Caco-2 (cell line): Measurements from ENCODE around the gene DLGAP4. TPM values are rescaled to one million over a fixed set of nuclear protein-coding genes. Genes with fewer than 3 reads are reported as not detected.
A peak's percentile ranks its signal among the peaks of the same experiment; 100 is the strongest.

Source experiments
- BruUV-seq: library from RNA; stranded (reverse); fragments of 400-500 nt; replicated peaks from 2 replicates; lab custom pipeline; 2021; lab: Mats Ljungman, UMichigan
- CTCF ChIA-PET: fragments of 300-600 bp; sonication (Branson Sonifier 250); formaldehyde crosslinking; loops from one replicate; lab custom pipeline; 2022; ENCODE audit warnings: antibody characterized with exemption; lab: Charles Lee
- POLR2A ChIA-PET: fragments of 300-600 bp; sonication (Branson Sonifier 250); formaldehyde crosslinking; loops from one replicate; lab custom pipeline; 2022; ENCODE audit warnings: antibody characterized with exemption; lab: Charles Lee
- DNase-seq, 2 experiments: peaks; one replicate each; pipeline versions ENCODE4 v3.0.0 to v3.0.0-alpha.2; 2020 to 2022
- H3K27me3 ChIP-seq: replicated peaks from 2 replicates; pipeline ENCODE4 v1.6.0; 2011; ENCODE audit warnings: low read length; ENCODE audit not compliant: control insufficient read depth, insufficient read depth
- H3K36me3 ChIP-seq: 2 replicates; pipeline ENCODE4 v1.5.1; 2011; ENCODE audit warnings: low read length; ENCODE audit not compliant: control insufficient read depth, insufficient read depth
- H3K4me1 ChIP-seq: fragments of 250-450 bp; sonication (Bioruptor Pico); 2 replicates; pipeline ENCODE4 v1.5.1; 2020; ENCODE audit warnings: mild to moderate bottlenecking
- H3K4me3 ChIP-seq: 2 replicates; pipeline ENCODE4 v1.5.1; 2011; ENCODE audit warnings: low read depth, mild to moderate bottlenecking, control low read depth, low read length
- H3K9me3 ChIP-seq: fragments of 250-450 bp; sonication (Bioruptor Pico); 2 replicates; pipeline ENCODE4 v1.5.1; 2020; ENCODE audit warnings: mild to moderate bottlenecking, moderate library complexity
- H3K27ac Mint-ChIP-seq: one replicate; pipeline ENCODE4 v1.8.0; 2022; ENCODE audit warnings: mixed read lengths; ENCODE audit not compliant: unreplicated experiment
- H3K27me3 Mint-ChIP-seq: one replicate; pipeline ENCODE4 v1.8.0; 2022; ENCODE audit warnings: mixed read lengths; ENCODE audit not compliant: insufficient read depth, unreplicated experiment
- H3K36me3 Mint-ChIP-seq: one replicate; pipeline ENCODE4 v1.8.0; 2022; ENCODE audit warnings: mild to moderate bottlenecking, mixed read lengths; ENCODE audit not compliant: insufficient read depth, unreplicated experiment
- H3K4me1 Mint-ChIP-seq: one replicate; pipeline ENCODE4 v1.8.0; 2022; ENCODE audit warnings: low read depth, mixed read lengths; ENCODE audit not compliant: unreplicated experiment
- H3K4me3 Mint-ChIP-seq: one replicate; pipeline ENCODE4 v1.8.0; 2022; ENCODE audit warnings: mild to moderate bottlenecking, moderate library complexity, mixed read lengths; ENCODE audit not compliant: unreplicated experiment
- H3K9me3 Mint-ChIP-seq: one replicate; pipeline ENCODE4 v1.8.0; 2022; ENCODE audit warnings: mixed read lengths; ENCODE audit not compliant: unreplicated experiment
- intact Hi-C: fragments of 100-400 bp; cut with micrococcal nuclease; formaldehyde crosslinking; loops from one replicate; pipeline ENCODE4 v1.10.0; 2022; ENCODE audit not compliant: unreplicated experiment
- total RNA-seq: library from RNA; stranded (reverse); gene quantifications from 2 replicates; pipeline ENCODE4 v1.2.3, GENCODE V29; 2022
- TF ChIP-seq, protein P1 (sequence below), 2 experiments: fragments of 200-600 bp in 1 of 2; IDR thresholded peaks; 1 replicate in 1 of 2; 2 replicates in 1 of 2; pipeline versions ENCODE4 v1.5.1 to v1.8.0; 2011 to 2022; ENCODE audit warnings: antibody characterized with exemption in 1 of 2, control low read depth in 1 of 2, inconsistent platforms in 1 of 2, low read depth in 1 of 2, low read length in 1 of 2, mild to moderate bottlenecking in 1 of 2, moderate library complexity in 1 of 2; ENCODE audit not compliant: insufficient read depth in 1 of 2, severe bottlenecking in 1 of 2, unreplicated experiment in 1 of 2

The DLGAP4 gene
- total RNA-seq, 1 experiment from 2014 or later, result 122 TPM

DNA sequence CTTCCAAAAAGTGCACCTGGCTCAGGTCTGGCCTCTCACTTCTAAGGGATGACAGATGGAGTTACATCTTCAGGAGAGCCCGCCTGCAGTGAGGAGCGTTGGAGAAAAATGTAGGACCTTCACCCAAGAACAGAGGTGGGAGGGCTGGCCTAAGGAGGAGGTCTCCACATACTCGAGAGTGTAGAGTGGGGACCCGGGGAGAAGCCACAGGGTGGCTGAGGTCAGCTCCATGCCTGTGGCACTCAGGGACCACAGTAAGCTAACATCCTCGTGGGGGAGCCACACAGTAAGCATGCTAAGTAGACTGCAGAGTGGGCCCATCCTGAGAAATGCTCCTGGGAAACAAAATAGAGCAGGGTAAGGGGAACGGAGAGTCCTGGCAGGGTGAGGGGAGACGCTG lies 45.8 kb upstream of the DLGAP4 start:
- Histone ChIP-seq H3K4me1 (no peaks in the 10 kb centered on the region), H3K36me3 (peaks cover 2% of the 10 kb centered on the region; the same call in 1 of the 2 replicates), H3K9me3 (no peaks in the 10 kb centered on the region), H3K4me3 (no peak overlapping the region), H3K27me3 (no peaks in the 10 kb centered on the region)
- TF ChIP-seq, protein P1, sequence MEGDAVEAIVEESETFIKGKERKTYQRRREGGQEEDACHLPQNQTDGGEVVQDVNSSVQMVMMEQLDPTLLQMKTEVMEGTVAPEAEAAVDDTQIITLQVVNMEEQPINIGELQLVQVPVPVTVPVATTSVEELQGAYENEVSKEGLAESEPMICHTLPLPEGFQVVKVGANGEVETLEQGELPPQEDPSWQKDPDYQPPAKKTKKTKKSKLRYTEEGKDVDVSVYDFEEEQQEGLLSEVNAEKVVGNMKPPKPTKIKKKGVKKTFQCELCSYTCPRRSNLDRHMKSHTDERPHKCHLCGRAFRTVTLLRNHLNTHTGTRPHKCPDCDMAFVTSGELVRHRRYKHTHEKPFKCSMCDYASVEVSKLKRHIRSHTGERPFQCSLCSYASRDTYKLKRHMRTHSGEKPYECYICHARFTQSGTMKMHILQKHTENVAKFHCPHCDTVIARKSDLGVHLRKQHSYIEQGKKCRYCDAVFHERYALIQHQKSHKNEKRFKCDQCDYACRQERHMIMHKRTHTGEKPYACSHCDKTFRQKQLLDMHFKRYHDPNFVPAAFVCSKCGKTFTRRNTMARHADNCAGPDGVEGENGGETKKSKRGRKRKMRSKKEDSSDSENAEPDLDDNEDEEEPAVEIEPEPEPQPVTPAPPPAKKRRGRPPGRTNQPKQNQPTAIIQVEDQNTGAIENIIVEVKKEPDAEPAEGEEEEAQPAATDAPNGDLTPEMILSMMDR (IDR thresholded peaks at IDR 0.05; ENCODE audit: insufficient read depth in 1 of 2, low read depth in 1 of 2, low read length in 1 of 2, severe bottlenecking in 1 of 2, unreplicated experiment in 1 of 2), result no peak
- intact Hi-C loops, result no loop called here
- Mint-ChIP-seq H3K36me3 (peaks cover 12% of the 10 kb centered on the region), H3K4me1 (no peaks in the 10 kb centered on the region), H3K4me3 (no peak overlapping the region), H3K27ac (no peak overlapping the region), H3K27me3 (peaks cover 2% of the 10 kb centered on the region), H3K9me3 (no peaks in the 10 kb centered on the region)
- DNase-seq, result peak in 1 of 2 experiments; percentile 47
- BruUV-seq, result no TSS peak
- ChIA-PET POLR2A (interaction anchor here (0.6 kb wide), 1 partner anchor 13 kb away, joined by 8 read pairs; no protein-coding TSS in a partner anchor), CTCF (interaction anchor here (0.7 to 1.6 kb wide), 3 partner anchors 58 to 179 kb away, joined by 4 to 6 read pairs (median 5); no protein-coding TSS in a partner anchor)

DNA sequence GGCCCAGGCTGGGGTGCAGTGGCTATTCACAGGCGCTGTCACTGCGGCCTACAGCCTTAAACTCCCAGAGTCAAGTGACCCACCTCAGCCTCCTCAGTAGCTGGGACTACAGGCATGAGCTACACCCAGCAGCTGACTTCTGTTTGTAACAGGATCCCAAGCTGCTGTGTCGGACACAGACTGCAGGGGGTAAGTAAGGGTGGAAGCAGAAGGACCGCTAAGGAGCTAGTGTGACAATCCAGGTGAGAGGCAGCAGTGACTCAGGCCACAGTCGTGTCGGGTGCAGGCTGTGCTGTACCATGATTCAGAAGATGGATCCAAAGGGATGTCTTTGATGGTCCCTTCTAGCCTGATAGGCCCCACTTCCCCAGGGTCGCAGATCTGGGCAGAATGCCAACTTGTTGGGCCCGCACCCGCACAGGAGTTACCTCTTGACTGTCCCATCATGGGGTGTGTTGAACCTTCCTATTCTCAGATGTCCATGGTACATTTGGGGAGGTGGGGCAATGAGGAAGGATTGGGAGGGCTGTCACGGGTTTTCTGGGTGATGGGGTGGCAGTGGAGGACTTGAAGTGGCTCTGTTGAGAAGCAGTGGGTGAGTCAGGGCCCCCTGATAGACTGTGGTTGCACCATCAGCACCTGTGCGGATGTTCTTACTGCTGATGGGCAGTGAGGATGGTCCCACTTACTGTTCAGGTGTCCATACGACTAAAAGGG lies 44.6 kb upstream of the DLGAP4 start:
- peak in 1 of 2 experiments; percentile 39 for DNase-seq
- Histone ChIP-seq H3K4me1 (no peaks in the 10 kb centered on the region), H3K36me3 (no peaks in the 10 kb centered on the region), H3K27me3 (no peaks in the 10 kb centered on the region), H3K9me3 (no peaks in the 10 kb centered on the region), H3K4me3 (no peak overlapping the region)
- intact Hi-C loops, result no loop called here
- no peak overlapping the region for H3K4me3 Mint-ChIP-seq
- peaks cover 2% of the 10 kb centered on the region for H3K27me3 Mint-ChIP-seq
- no peaks in the 10 kb centered on the region for H3K9me3 Mint-ChIP-seq
- H3K36me3 Mint-ChIP-seq, result no peaks in the 10 kb centered on the region
- no peak overlapping the region for H3K27ac Mint-ChIP-seq
- BruUV-seq, result no TSS peak
- TF ChIP-seq, protein P1 (IDR thresholded peaks at IDR 0.05; ENCODE audit: insufficient read depth in 1 of 2, low read depth in 1 of 2, low read length in 1 of 2, severe bottlenecking in 1 of 2, unreplicated experiment in 1 of 2), result no peak
- no peaks in the 10 kb centered on the region for H3K4me1 Mint-ChIP-seq
- POLR2A ChIA-PET, result interaction anchor here (0.5 kb wide), 1 partner anchor 595 kb away, joined by 5 read pairs; no protein-coding TSS in a partner anchor
- CTCF ChIA-PET, result interaction anchor here (1.0 to 1.6 kb wide), 2 partner anchors 9 to 178 kb away, joined by 4 read pairs; no protein-coding TSS in a partner anchor

DNA sequence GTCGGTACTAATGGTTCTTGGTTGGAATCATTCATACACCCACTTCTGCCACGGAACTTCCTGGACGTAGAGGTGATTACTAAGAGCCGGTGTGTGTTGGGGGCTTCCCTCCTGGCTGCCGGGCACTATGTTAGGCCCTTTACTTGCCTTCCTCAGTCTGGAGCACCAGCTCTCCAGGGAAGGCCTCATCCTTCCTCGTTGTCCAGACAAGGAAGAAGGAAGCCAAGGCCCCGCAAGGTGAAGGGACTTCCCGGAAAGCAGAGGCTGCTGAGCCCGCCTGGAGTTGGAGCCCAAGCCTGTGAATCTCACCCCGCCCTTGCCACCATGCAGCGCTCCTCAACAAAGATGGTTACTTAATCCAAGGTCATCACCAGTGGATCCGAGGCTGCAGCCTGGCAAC lies 43.7 kb upstream of the DLGAP4 start:
- intact Hi-C loops, result no loop called here
- ChIA-PET CTCF (no interaction called here), POLR2A (no interaction called here)
- H3K36me3 Mint-ChIP-seq, result no peaks in the 10 kb centered on the region
- peaks cover 2% of the 10 kb centered on the region for H3K27me3 Mint-ChIP-seq
- Histone ChIP-seq H3K9me3 (no peaks in the 10 kb centered on the region), H3K36me3 (no peaks in the 10 kb centered on the region), H3K27me3 (no peaks in the 10 kb centered on the region), H3K4me3 (no peak overlapping the region), H3K4me1 (no peaks in the 10 kb centered on the region)
- H3K4me3 Mint-ChIP-seq, result no peak overlapping the region
- TF ChIP-seq, protein P1 (IDR thresholded peaks at IDR 0.05; ENCODE audit: insufficient read depth in 1 of 2, low read depth in 1 of 2, low read length in 1 of 2, severe bottlenecking in 1 of 2, unreplicated experiment in 1 of 2), result no peak
- DNase-seq, result peak in 1 of 2 experiments; percentile 40
- no peaks in the 10 kb centered on the region for H3K4me1 Mint-ChIP-seq
- BruUV-seq, result no TSS peak
- H3K27ac Mint-ChIP-seq, result no peak overlapping the region
- H3K9me3 Mint-ChIP-seq, result no peaks in the 10 kb centered on the region
